ENCODE data around the gene SPR.
"Not testable (repeated sequence)": the region's sequence is repeated elsewhere in the genome, so short reads cannot be mapped to it uniquely, and the experiment has no call there.

SPR gene

DNA sequence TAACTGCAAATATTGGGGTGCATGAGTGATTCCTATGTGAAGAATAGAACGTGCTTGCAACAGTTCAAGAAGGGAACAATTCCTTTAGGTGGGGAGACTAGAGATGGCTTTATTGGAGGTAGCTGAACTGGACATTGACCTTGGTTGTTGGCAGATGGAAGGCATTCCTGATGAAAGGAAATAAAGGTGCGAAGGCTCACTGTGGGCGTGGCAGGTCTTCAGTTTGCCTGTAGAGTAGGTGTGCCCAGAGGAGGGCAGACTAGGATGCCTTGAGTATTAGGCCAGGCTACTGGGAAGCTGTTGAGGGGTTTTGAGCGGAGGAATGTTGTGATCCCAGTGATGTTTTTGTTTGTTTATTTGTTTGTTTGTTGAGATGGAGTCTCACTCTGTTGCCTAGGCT is 2.8 kb downstream of the SPR start:
- DNase-seq, result no peak

DNA sequence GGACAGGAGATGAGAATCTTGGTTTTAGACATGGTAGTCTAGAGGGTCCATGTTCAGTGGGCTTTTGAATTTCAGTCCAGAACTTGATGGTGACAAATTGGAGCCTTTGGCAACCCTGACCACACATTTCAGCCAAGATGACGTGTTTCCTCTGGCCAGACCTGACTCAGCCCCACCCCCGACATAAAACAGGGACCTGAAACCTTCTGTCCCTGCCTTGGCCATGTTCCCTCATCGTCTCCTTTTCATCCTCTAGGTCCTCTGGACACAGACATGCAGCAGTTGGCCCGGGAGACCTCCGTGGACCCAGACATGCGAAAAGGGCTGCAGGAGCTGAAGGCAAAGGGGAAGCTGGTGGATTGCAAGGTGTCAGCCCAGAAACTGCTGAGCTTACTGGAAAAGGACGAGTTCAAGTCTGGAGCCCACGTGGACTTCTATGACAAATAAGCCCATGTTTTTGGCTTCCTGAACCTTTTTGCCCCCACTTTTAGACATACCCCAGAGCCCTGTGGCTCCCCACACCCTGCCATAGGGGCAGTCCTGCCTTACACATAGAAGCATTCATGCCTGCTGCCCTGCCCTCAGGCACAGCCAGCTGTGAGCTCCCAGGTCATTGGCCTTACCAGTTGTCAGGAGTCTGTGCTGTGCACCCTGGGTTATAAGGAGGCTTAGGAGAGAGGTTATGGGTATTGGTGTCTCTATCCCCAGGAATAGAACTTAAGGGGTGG is 4.0 kb downstream of the SPR start:
- no peak for DNase-seq

DNA sequence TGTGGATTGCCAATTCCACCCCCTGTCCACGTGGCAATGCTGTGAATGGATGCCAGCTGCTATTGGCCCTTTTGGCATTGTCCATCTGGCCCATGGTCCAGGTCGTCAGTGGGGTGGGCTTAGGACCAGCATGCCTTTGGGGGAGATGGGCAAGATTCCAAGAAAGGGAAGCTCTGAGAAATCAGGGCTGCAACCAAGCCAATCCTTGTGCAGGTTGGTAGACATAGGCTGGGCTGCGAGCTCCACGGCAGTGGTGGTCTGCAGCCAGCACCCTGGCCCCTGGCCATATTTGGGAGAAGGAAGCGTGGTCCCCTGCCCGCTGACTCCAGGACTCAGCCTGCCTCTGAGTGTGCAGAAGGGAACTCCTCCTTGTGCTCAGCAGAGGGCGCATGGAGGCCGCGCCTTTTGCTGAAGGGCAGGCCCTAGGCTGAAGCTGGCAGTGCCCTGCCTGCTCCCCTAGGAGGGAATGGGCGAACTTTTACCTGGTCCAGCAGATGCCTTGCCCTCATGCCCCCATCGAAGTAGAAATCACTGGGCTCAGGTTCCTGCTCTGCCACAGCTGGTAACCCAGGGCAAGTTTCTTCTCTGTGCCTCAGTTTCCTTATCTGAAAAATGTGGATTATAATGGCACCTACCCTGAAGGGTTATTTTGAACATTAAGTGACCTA is 5.4 kb downstream of the SPR start:
- no peak for DNase-seq

DNA sequence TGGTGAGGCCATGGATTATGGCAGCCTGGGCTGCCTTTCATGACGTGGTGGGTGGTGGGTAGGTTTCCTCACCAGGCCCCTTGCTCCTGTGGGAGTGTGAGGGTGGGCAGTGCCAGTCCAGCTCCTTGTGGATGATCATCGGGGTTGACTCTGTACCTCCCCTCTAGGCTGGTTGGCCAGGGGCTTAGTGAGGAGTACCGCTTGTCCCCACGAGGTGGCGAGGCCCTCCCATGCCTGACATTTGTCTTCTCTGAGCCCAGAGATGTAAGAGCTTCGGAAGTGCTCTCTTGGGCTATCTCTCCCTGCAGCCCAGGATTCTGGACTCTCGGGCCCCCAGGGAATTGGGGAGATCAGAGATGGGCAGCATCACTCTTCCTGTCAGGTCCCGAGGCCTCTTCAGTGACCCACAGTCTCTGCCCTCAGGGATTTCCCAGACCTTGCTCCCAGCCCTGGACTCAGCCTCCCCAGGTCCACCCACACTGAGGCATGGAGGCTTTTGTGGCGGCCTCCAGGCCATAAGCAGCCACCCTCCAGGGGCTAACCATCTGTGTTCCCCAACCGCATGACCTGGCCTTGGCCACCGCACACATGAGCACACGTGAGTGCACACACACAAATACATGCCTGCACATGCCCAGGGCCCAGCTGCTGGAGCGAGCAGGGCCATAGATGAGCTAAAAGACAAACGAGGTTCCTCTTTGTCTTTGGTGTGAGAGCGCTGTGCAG is 6.5 kb downstream of the SPR start:
- DNase-seq, result no peak

DNA sequence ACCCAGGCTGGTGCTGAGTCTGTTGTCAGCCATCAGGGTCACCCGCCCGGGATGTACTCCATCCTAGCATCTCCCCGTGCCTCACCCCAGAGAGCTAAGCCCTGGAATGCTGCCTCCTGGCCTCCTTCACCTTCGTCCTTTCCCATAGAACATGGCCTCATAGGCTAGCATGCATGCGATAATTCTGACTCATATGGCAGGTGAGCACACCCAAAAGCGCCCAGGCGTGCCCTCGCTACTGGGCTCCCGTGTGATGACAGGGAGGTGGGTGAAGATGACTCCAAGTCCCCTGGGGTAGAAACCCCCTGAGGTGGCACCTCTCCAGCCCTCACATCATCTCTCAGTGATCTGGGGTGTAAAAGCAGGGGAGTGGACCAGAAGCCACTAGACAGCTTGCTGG is 7.3 kb downstream of the SPR start:
- DNase-seq, result no peak

DNA sequence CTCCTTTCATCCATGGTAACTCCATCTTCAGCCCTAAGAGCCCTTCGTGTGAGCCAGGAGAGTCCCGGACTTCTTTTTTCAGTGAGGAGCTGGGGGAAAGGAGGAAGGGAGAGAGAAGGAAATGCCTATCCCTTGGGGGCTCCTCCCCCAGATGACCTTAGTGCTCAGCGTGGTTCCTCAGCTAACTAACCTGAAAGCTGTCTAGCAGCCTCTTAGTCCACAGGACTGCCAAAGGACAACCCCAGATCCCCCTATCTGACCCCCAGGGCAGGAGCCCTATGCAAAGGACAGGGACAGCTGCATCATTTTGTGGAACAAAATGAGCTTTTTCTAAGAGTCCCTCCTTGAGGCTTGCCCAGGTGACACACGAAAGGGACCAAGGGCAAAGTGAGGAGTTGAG is 7.9 kb downstream of the SPR start:
- DNase-seq, result no peak

DNA sequence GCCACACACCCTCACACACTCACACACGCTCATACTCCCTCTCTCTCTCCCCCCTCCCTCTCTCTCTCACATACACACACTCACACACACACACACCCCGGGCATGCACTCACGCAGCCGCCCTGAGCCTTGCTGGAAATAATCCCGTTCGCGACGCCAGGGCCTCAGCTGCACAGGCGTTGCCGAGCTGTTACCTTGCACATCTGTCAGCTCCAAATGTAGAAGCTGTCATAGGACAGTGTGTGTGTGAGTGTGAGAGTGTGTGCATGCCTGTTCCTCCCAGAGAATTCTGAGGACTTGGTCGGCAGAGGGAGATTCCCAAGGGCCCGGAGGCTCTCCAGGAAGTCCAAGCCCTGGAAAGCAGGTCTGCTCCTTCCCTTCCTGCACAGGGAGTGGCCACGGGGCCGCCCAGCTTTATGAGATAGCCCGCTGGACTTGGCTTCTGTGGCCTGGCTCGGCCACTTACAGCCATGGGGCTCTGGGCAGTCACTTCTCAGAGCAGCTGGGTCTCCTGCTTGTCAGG is 8.6 kb downstream of the SPR start:
- no peak for DNase-seq

DNA sequence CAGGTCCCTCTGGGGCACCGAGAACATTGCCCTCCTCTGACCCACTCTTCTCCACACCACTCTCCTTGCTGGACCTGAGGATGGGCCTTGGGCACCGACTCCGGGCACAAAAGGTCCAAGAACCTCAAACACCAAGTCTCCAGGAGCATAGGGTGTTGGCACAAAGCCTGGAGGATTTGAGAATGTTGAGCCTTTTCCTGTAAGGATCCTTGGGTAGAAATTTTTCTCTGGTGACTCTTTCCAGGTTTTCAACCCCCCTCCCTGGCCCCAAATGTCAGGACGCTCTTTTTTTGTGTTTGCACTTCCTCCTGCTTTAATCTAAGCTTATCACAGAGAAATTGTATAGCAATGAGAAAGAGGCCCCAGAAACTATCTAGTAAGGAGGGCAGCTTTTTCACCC is 9.2 kb downstream of the SPR start:
- no peak for DNase-seq

DNA sequence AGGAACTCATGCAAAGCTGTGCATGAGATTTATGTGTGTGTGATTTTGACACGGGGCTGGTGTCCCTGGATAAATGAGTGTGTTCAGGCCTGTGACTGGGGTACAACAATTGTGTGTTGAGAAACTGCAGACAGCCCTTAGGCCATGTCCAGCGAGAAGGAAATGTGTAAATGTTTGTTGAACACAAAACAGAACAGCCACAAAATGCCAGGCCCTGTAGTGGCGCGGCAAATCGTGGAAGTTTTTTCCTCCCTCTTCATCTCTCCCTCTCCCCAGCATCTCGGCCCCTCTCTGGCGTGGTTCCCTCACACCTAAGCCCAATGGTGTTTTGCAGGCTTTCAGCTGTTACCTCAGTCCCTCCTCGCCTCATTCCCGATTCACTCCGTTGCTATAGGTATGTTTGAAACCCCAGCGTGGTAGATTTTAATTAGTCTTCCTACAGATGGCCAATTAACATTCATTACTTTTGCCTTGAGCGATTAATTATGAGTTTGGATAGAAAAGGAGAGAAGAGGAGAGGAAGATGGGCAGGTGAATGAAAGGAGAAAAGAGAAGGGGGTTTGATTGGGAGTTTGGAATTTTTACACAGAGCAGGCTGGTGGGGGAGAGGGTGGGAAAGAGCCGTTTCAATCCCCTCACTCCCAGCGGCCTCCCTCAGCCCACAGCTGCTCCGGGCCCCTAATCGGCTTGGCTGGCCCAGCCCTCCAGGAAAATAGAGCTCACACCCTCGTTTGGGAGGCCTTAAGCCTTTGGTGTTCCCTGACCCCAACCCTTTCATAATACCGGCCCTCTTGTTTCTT is 10.8 kb downstream of the SPR start:
- no peak for DNase-seq

DNA sequence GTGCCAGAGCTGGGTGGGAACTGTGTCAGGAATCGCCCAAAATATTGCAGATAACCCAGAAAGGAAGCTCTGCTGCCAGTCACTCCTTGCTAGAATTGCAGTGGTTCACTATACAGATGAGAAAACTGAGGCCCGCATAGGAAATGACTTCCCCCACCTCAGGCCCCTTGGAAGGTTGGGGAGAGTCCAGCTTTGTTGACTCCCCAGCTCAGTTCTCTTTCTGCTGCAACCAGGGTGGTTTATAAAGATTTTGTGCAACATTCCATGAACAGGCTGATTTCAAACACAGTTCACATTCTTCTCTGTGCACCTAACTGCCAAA is 11.3 kb downstream of the SPR start:
- DNase-seq, result no peak

DNA sequence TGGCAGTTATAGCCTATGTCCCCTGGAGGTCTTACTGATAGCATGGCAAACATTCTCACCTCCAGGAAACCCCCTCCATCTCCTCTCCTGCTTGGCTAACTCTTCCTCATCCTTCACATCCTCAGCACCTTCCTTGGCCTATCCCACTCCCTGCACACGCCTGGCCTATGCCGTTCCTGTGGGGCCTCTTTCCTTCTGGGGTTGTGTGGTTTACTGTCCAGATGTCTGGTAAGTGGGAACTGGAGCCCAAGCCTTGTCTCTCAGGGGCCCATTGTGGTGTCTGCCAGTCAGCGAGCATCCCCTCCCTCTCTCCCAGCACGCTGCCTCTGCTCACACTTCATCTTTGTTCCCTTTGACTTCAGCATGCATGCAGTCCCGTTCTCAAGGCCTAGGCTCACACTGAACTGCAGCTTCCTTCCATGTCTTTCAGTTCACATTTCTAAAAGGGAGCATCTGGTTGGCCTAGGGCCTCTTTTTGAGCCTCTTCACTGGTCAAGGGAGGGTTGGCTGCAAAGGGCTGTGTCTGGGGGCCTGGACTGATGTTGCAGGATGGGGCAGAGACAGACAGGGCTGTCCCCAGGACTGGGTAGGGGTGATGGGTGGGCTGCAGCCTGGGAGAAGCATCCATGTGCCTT is 13.1 kb downstream of the SPR start:
- DNase-seq, result no peak

DNA sequence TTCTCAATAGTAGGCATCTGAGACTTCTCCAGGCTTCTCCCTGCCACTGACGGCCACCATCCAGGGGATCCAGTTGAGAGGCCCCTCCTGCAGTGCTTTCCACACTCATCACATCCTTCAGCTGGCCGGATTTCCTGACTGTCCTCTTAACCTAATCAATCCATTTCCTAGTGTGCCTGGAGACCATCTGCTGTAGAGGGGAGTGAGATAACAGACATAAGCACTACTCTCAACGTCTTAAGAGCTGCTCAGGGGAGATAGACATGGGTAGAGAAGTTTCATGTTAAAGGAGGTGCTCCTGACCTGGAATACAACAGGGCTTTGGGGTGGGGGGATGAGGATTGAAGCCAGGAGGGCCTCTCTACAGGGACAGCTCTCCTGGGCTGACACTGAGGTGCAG is 14.2 kb downstream of the SPR start:
- DNase-seq, result no peak

DNA sequence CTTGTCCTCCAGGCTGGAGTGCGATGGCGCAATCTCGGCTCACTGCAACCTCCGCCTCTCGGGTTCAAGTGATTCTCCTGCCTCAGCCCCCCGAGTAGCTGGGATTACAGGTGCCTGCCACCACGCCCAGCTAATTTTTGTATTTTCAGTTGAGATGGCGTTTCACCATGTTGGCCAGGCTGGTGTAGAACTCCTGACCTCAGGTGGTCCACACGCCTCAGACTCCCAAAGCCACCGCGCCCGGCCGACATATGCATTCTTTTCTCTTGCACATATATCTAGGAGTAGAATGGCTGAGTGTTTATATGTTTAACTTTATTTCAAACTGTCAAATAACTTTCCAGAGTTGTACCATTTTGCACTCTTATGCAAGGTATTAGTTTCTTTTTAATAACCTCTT is 20.2 kb downstream of the SPR start:
- not testable (repeated sequence) for DNase-seq

DNA sequence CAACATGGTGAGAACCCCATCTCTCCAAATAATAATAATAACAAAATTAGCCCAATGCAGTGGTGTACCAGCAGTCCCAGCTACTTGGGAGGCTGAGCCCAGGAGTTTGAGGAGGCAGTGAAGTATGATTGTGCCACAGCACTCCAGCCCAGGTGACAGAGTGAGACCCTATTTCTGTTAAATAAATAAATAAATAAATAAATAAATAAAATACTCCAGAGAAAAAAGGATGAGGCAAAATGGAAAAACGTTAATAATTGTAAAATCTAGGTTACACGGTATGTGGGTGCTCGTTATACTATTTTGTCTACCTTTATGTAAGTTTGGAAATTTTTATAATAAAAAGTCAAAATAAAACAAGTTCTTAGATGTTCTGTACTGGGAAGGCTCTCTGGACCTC is 21.5 kb downstream of the SPR start:
- DNase-seq, result no peak

DNA sequence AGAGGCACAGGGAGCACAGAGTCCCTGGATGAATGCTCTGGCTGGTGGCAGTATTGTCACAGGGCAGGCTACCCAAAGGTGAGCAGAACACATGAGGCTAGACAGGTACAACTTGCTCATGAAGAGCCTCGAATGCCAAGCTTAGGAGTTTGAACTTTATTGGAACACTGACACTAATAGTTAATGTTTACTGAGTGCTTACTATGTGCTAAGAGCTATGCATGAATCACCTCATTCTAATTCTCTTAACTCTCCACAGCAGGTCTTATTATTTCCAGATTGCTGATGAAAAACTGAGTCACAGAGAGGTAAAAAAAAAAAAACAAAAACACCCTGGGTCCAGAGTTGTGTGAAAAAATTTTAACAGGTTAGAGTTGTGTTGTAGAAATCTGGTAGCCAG is 24.0 kb downstream of the SPR start:
- no peak for DNase-seq

DNA sequence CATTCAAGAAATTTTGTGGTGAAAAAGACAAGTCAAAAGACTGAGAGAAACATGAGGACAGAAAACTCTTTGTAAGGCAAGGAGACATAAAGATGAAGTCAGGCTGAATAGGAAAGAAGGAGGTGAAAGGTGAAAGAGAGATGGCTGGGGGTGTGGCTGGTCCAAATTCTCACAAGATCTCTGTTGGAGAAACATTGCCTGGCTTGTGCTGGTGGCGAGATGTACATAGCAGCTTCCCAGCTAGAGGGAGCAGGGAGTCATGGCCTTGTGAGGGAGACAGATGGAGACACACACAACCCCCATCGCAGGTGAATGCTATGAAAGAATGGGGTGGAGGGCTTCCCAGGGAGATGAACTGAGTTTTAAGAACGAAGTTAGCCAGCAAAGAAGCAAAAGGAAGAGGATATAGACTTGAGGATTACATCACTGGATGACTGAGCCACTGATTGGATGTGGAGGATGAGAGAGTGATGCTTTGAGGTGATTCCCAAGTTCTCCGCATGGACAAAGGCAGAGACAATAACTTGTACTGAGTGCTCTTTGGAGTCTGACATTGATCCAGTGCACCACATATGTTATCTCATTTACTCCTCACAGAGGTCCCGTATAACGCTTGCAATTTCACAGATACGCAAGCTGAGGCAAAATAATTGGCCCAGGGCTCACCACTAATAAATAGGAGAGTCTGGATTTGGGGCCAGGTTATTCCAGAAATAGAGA is 26.4 kb downstream of the SPR start:
- no peak for DNase-seq

DNA sequence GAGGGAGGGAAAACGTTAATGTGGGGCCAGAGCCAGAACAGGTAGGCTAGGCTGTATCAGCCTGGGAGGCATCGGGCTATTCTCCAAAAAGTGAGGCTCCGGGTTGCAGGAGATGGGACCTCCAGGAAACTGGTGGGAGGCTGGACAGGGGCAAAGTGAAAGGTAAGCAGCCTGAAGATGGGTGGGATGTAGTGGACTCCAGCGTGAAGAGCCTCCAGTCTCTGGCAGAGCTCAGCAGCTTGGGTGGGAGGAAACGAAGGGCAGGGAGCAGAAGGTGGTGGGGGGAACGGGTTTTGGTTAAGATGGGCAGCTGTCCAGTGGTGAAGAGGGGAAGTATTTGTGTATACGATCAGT is 27.0 kb downstream of the SPR start:
- DNase-seq, result no peak

DNA sequence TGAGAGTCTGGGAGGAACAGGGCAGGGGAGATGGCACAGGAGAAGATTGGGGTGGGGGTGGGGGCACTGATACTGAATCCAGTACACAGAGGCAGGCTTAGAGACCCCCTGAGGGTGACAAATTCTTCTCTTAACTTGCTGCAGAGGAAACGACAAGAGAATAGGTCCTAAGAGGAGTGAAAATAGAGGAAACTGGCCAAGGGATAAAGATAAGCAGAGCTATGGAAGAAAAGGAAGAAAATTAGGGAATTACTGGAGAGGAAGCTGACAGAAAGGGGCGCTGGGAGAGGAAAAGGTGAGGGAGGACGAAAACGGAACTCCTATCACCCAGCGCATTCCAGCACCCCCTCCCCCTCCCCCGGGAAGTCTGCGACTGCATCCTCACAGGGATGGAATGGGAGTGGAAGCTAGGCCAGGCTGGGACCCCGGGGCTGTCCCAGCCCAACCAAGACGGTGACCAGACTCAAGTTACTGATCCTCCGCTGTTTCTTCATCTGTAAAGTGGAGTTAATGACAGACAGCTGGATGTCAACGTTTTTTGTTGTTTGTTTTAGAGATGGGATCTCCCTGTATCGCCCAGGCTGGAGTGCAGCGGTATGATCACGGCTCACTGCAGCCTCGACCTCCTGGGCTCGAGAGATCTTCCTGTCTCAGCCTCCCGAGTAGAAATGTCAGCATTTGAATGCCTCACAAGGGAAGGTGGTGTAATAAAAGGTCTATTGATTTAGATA is 27.5 kb downstream of the SPR start:
- no peak for DNase-seq

DNA sequence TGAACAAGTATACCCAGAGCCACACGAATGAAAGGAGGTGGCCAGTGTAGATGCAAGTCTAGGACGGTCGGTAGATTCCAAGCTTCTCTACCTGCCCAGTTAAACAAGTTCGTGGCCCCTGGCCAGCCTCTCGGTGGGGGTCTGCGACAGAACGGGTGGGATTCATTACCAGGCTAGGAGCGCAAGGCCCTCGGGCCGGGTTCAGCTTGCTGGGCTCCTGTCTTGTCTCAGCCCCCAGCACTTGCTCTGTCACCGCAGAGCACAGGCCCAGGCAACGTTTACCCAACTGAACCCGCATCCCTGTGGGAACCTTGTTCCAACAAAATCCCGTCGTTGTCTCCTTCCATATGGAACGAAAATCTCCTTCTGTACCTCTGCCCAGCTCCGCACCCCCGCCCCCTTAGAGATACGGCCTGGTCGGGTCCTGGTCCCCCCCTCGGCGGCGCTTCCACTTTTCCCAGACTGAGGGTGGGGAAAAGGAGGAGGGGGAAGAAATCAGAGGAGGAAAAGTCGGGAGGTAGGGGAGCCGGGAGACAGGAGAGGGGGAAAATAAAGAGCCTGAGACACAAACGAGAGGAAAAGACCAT is 28.2 kb downstream of the SPR start:
- no peak for DNase-seq

DNA sequence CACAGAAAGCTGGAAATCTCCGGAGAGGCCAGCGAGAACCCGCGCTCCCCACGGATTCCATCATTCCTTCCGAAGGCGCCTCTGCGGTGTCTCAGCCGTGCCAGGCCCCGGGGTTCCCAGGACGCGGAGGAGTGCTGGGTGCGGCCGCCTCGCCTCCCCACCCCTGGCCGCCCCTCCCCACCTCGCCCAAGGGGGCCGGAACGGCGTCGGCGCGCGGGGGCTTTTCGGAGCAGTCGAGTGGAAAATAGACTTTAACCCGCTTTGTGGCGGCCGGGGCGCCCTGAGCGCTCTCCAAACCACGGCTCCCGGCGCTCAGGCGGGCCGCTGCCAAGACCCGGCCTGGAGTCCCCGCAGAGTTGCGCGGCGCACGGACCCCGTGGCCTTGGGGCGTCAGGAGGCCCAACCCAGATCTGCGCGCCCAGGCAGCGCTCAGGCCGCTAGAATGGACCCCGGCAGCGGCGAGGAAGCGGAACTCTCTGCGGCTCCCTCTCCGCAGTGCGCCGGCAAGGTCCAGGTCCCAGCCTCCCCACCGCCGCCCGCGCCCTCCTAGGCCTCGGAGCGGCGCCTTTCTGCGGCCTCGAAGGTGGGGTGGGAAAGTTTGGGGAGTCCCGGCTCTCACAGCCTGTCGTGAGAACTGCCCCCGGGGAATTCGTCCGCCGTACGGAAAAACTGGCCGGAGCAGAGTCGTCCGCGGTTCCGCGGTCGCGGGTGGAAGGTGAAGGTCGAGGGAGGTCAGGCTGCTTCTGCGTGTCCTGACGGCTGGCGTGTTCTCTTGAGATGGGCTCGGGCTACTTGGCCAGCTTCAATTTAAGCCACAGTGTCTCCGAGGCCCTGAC is 28.9 kb downstream of the SPR start:
- DNase-seq, result no peak

Measured in activated effector memory CD4-positive, alpha-beta T cell treated with Interleukin-2 at 50 U/mL for 16 hours (primary cell).